GM12865 (cell line): ENCODE measurements around the gene ZNFX1.

Experiments
- DNase-seq: peaks from one replicate; pipeline ENCODE4 v3.0.0; 2010; ENCODE audit warnings: low read depth
- H3K4me3 ChIP-seq: 2 replicates; pipeline ENCODE4 v1.5.1; 2011; ENCODE audit warnings: mild to moderate bottlenecking, low read depth, low read length, control low read depth
- CTCF ChIP-seq: IDR thresholded peaks from 2 replicates; pipeline ENCODE4 v1.5.1; 2011; ENCODE audit warnings: low read length, control low read depth, low read depth, inconsistent platforms; ENCODE audit not compliant: insufficient read depth; ENCODE audit errors: missing control alignments

Gene ZNFX1

GRCh38 chr20:49270736-49271135 is 7.1 kb downstream of the ZNFX1 start:
- TF ChIP-seq CTCF = no peak
- no peak for DNase-seq

GRCh38 chr20:49270177-49270576 is 7.7 kb downstream of the ZNFX1 start:
- H3K4me3 ChIP-seq = peak overlapping the region; percentile 0; the same call in 1 of the 2 replicates
- no peak for DNase-seq
- no peak for TF ChIP-seq CTCF

More at GRCh38 chr20:49270736-49271135, 7.1 kb downstream of the ZNFX1 start:
- no peak overlapping the region for H3K4me3 ChIP-seq

- peak; percentile 39 for DNase-seq
- no peak for TF ChIP-seq CTCF
- H3K4me3 ChIP-seq = peak overlapping the region; percentile 38
Measured at GRCh38 chr20:49268600-49269365, 9.1 kb downstream of the ZNFX1 start.

GRCh38 chr20:49267327-49267726 is 10.5 kb downstream of the ZNFX1 start:
- no peak for TF ChIP-seq CTCF
- peak; percentile 50 for DNase-seq
- H3K4me3 ChIP-seq = peak overlapping the region; percentile 38

GRCh38 chr20:49262444-49262843 is 15.4 kb downstream of the ZNFX1 start:
- DNase-seq = no peak
- H3K4me3 ChIP-seq = no peak overlapping the region
- no peak for TF ChIP-seq CTCF

GRCh38 chr20:49261173-49261572 is 16.7 kb downstream of the ZNFX1 start:
- no peak for DNase-seq
- no peak overlapping the region for H3K4me3 ChIP-seq
- TF ChIP-seq CTCF = no peak

- DNase-seq = no peak
- TF ChIP-seq CTCF = no peak
- no peak overlapping the region for H3K4me3 ChIP-seq
Measured at GRCh38 chr20:49260218-49260617, 17.6 kb downstream of the ZNFX1 start.
